Mucosa of rectum (tissue), 2 donors: ENCODE measurements around the gene MBOAT7.

Source experiments
- H3K27ac ChIP-seq, 2 donors: one replicate each; pipeline ENCODE4 v1.7.0; 2013; ENCODE audit warnings: inconsistent platforms in 2 of 2, low read depth in 2 of 2, low read length in 2 of 2
- H3K27me3 ChIP-seq, 2 donors: one replicate each; pipeline ENCODE4 v1.7.0; 2013; ENCODE audit warnings: low read length in 2 of 2; ENCODE audit not compliant: control insufficient read depth in 2 of 2, insufficient read depth in 2 of 2
- H3K36me3 ChIP-seq, 2 donors: one replicate each; pipeline ENCODE4 v1.7.0; 2013; ENCODE audit warnings: low read length in 2 of 2; ENCODE audit not compliant: control insufficient read depth in 2 of 2, insufficient read depth in 2 of 2
- H3K4me1 ChIP-seq, 2 donors: one replicate each; pipeline ENCODE4 v1.7.0; 2013; ENCODE audit warnings: low read length in 2 of 2, mild to moderate bottlenecking in 1 of 2; ENCODE audit not compliant: control insufficient read depth in 2 of 2, insufficient read depth in 2 of 2
- H3K4me3 ChIP-seq, 2 donors: one replicate each; pipeline ENCODE4 v1.7.0; 2013; ENCODE audit warnings: low read length in 2 of 2
- H3K9ac ChIP-seq, 2 donors: one replicate each; pipeline ENCODE4 v1.7.0; 2013; ENCODE audit warnings: low read length in 2 of 2, low read depth in 1 of 2, mild to moderate bottlenecking in 1 of 2
- H3K9me3 ChIP-seq, 2 donors: one replicate each; pipeline ENCODE4 v1.7.0; 2013; ENCODE audit warnings: low read length in 2 of 2; ENCODE audit not compliant: control insufficient read depth in 2 of 2
- donor health status: healthy.
- donor health status: Normal muscosa, but diverticular disease.

Gene MBOAT7

GRCh38 chr19:54133957-54134590 lies 55.3 kb downstream of the MBOAT7 start:
- peaks cover 17 to 20% of the 10 kb centered on the region in 2 donors for H3K4me1 ChIP-seq
- no peak overlapping the region for H3K9ac ChIP-seq
- peaks cover 13 to 19% of the 10 kb centered on the region in 2 donors for H3K36me3 ChIP-seq
- H3K27me3 ChIP-seq: no peaks in the 10 kb centered on the region
- H3K9me3 ChIP-seq: no peaks in the 10 kb centered on the region
- no peak overlapping the region for H3K4me3 ChIP-seq
- no peak overlapping the region for H3K27ac ChIP-seq

GRCh38 chr19:54133312-54133956 lies 55.9 kb downstream of the MBOAT7 start:
- no peak overlapping the region for H3K27ac ChIP-seq
- no peak overlapping the region for H3K9ac ChIP-seq
- H3K27me3 ChIP-seq: no peaks in the 10 kb centered on the region
- no peak overlapping the region for H3K4me3 ChIP-seq
- H3K9me3 ChIP-seq: no peaks in the 10 kb centered on the region
- H3K36me3 ChIP-seq: peaks cover 19 to 21% of the 10 kb centered on the region in 2 donors
- peaks cover 11 to 13% of the 10 kb centered on the region in 2 donors for H3K4me1 ChIP-seq

GRCh38 chr19:54129617-54129996 lies 59.8 kb downstream of the MBOAT7 start:
- Histone ChIP-seq H3K4me1 (no peaks in the 10 kb centered on the region), H3K36me3 (peaks cover 37 to 43% of the 10 kb centered on the region in 2 donors), H3K9ac (no peak overlapping the region), H3K27me3 (no peaks in the 10 kb centered on the region), H3K4me3 (no peak overlapping the region), H3K9me3 (no peaks in the 10 kb centered on the region), H3K27ac (no peak overlapping the region)

- Histone ChIP-seq H3K27me3 (no peaks in the 10 kb centered on the region), H3K36me3 (peaks cover 39 to 48% of the 10 kb centered on the region in 2 donors), H3K27ac (no peak overlapping the region), H3K4me1 (no peaks in the 10 kb centered on the region), H3K9me3 (no peaks in the 10 kb centered on the region), H3K4me3 (no peak overlapping the region), H3K9ac (no peak overlapping the region)
Observed at GRCh38 chr19:54128796-54129616, 60.4 kb downstream of the MBOAT7 start.

- Histone ChIP-seq H3K4me3 (no peak overlapping the region), H3K27ac (no peak overlapping the region), H3K9me3 (no peaks in the 10 kb centered on the region), H3K36me3 (peaks cover 45 to 54% of the 10 kb centered on the region in 2 donors), H3K4me1 (no peaks in the 10 kb centered on the region), H3K9ac (no peak overlapping the region), H3K27me3 (no peaks in the 10 kb centered on the region)
Observed at GRCh38 chr19:54128441-54128725, 61.0 kb downstream of the MBOAT7 start.

GRCh38 chr19:54127688-54128440 lies 61.5 kb downstream of the MBOAT7 start:
- H3K27ac ChIP-seq: no peak overlapping the region
- H3K4me3 ChIP-seq: no peak overlapping the region
- no peaks in the 10 kb centered on the region for H3K4me1 ChIP-seq
- no peak overlapping the region for H3K9ac ChIP-seq
- H3K36me3 ChIP-seq: peaks cover 50 to 58% of the 10 kb centered on the region in 2 donors
- no peaks in the 10 kb centered on the region for H3K27me3 ChIP-seq
- H3K9me3 ChIP-seq: no peaks in the 10 kb centered on the region

- Histone ChIP-seq H3K4me3 (no peak overlapping the region), H3K27ac (no peak overlapping the region), H3K9me3 (no peaks in the 10 kb centered on the region), H3K4me1 (no peaks in the 10 kb centered on the region), H3K9ac (no peak overlapping the region), H3K36me3 (peaks cover 51 to 67% of the 10 kb centered on the region in 2 donors), H3K27me3 (no peaks in the 10 kb centered on the region)
Observed at GRCh38 chr19:54125713-54126112, 63.7 kb downstream of the MBOAT7 start.

- no peak overlapping the region for H3K27ac ChIP-seq
- H3K4me1 ChIP-seq: no peaks in the 10 kb centered on the region
- peaks cover 50 to 67% of the 10 kb centered on the region in 2 donors for H3K36me3 ChIP-seq
- no peaks in the 10 kb centered on the region for H3K9me3 ChIP-seq
- H3K27me3 ChIP-seq: no peaks in the 10 kb centered on the region
- no peak overlapping the region for H3K9ac ChIP-seq
- no peak overlapping the region for H3K4me3 ChIP-seq
Observed at GRCh38 chr19:54124393-54124792, 65.0 kb downstream of the MBOAT7 start.

- H3K9me3 ChIP-seq: no peaks in the 10 kb centered on the region
- H3K9ac ChIP-seq: no peak overlapping the region
- H3K4me1 ChIP-seq: no peaks in the 10 kb centered on the region
- H3K27ac ChIP-seq: no peak overlapping the region
- no peak overlapping the region for H3K4me3 ChIP-seq
- no peaks in the 10 kb centered on the region for H3K27me3 ChIP-seq
- peaks cover 49 to 60% of the 10 kb centered on the region in 2 donors for H3K36me3 ChIP-seq
Observed at GRCh38 chr19:54123682-54124081, 65.7 kb downstream of the MBOAT7 start.
